GM21447 (cell line): ENCODE measurements around the gene NFIC.

Source experiments
- ATAC-seq: cut with Tn5 transposase; IDR thresholded peaks from one replicate; pipeline ENCODE4 v1.9.1; 2021; ENCODE audit not compliant: unreplicated experiment

NFIC gene

DNA sequence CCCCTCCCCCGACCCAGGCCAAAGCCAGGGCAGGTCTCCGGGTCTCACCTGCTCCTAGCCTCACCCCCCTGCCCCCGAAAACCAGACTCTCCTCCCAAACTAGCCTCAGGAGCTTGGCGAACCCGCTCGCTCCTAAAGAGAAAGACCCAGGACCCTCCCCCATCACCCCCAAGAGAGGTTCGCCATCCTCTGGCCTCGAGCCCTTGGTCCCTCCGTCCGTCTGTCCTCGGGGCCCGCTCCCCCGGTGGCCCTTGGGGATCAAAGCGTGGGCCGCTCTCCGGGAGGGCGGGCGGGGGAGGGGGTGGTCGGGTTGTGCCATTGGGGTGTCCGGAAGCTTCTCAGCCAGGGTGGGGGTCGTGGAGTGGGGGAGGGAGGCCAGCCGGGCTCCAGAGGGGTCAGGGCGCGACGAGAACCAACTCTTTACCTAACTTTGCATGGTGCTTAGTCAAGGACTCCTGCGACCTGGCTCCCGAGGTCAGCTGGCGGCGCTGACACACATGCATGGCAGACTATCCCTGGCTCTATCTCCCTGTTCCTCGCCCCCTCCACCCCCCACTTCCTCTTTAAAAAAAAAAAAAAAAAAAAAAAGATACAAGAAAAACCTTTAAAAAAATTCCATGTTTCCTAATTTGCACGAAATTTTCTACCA lies 98.3 kb downstream of the NFIC start:
- ATAC-seq = no peak

DNA sequence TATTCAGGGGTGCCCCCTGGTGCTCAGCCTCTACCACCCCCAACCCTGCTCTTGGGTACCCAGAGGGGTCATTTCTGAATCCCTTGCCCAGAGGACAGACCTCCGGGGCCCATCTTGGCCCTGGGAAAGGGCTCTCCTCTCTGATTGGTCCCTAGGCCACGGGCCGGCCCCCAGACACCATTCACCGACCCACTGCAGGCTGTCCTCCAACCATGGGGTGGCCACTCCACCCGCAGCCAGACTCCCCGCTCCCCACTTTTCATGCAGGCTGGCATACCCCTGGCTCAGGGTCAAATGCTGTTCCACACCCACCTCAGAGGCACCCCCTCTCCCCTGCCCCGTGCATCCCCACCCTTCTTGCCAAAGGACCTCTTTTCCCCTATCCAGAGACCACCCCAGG lies 99.2 kb downstream of the NFIC start:
- ATAC-seq = no peak

GRCh38 chr19:3466635-3467034 lies 100.3 kb downstream of the NFIC start:
- ATAC-seq = no peak

DNA sequence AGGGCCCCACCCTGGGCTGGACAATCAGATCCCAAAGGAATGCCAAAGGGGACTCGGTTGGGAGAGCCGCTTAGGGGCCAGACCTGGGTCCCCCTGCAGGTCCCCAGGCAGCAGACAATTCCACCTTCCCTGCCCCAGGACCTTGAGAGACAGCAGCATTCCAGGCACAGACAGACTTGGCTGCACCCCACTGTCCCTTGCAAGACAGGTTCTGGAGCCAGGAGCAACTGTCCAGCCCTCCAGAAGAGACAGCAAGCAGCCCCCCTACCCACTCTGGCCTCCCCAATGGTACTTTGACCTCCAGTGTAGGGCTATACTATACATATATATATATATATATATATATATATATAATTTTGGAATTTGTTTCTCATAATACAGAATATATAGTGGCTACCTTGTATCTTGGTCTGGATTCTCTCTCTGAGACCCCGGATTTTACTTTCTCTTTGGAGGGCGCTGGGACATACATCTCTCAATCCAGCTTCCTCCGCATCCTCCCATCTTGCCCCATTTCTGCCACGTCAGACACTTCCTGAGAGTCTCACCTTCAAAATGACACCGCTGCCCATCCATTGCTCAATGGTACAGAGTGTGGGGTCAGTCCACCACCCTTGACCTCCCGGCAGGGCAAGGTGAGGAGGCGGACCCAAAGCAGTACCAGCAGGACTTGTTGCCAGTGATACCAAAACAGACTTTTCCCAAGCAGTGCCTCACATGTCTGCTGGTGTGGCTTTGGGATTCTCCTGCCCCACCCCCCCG lies 101.2 kb downstream of the NFIC start:
- ATAC-seq = no peak

DNA sequence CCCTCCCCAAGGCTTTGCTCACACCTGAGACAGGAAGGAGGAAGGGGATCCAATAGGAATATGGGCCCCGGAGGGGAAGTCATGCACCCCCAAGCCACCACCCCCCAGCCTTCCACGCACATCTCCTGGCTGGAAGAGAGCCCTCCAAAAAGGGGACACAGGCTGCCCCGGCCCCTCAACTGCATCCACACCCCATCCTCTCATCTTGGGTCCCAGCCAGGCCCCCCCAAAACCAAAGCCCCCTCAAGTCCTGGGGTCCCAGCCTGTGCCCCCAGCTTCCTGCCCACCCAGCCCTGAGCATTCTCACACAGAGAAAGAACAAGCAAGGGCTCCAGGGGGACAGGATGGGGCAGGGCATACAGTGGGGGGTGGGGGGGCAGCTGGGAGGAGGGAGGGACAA lies 101.8 kb downstream of the NFIC start:
- no peak for ATAC-seq

GRCh38 chr19:3469638-3470499 lies 103.5 kb downstream of the NFIC start:
- no peak for ATAC-seq

- no peak for ATAC-seq
These were observed 104.2 kb downstream of the NFIC start for GRCh38 chr19:3470500-3471128.

- ATAC-seq = no peak
These were observed 105.7 kb downstream of the NFIC start for GRCh38 chr19:3471954-3472655.

- ATAC-seq = no peak
These were observed 107.6 kb downstream of the NFIC start for GRCh38 chr19:3474010-3474409.

DNA sequence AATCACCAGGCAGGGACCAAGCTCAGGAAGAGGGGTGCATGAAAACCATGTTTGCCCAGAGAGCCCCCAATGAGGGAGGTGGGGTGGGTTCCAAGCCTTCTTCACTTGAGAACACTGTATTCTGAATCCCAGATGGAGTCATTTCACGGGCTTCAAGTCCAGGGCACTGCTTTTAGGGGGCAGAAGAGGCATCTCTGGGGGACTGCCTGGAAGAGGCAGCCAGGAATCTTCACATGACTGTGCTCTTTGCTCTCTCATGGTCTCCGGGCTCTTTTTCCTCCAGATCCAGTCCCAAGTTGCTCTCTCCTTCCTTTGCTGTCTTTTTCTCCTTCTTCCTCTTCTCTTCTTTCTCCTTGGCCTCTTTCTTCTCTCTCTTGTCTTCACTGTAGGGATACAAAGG lies 108.2 kb downstream of the NFIC start:
- no peak for ATAC-seq

GRCh38 chr19:3475449-3475848 lies 109.1 kb downstream of the NFIC start:
- ATAC-seq = no peak

GRCh38 chr19:3476830-3477229 lies 110.4 kb downstream of the NFIC start:
- no peak for ATAC-seq

DNA sequence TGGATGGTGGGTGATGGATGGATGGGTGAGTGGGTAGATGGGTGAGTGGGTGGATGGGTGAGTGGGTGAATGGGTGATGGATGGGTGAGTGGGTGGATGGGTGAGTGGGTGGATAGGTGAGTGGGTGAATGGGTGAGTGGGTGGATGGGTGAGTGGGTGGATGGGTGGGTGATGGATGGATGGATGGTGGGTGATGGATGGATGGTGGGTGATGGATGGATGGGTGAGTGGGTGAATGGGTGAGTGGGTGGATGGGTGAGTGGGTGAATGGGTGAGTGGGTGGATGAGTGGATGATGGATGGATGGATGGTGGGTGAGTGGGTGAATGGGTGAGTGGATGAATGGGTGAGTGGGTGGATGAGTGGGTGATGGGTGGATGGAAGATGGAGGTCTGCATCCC lies 111.1 kb downstream of the NFIC start:
- ATAC-seq = no peak

- no peak for ATAC-seq
These were observed 111.6 kb downstream of the NFIC start for GRCh38 chr19:3477951-3478350.

DNA sequence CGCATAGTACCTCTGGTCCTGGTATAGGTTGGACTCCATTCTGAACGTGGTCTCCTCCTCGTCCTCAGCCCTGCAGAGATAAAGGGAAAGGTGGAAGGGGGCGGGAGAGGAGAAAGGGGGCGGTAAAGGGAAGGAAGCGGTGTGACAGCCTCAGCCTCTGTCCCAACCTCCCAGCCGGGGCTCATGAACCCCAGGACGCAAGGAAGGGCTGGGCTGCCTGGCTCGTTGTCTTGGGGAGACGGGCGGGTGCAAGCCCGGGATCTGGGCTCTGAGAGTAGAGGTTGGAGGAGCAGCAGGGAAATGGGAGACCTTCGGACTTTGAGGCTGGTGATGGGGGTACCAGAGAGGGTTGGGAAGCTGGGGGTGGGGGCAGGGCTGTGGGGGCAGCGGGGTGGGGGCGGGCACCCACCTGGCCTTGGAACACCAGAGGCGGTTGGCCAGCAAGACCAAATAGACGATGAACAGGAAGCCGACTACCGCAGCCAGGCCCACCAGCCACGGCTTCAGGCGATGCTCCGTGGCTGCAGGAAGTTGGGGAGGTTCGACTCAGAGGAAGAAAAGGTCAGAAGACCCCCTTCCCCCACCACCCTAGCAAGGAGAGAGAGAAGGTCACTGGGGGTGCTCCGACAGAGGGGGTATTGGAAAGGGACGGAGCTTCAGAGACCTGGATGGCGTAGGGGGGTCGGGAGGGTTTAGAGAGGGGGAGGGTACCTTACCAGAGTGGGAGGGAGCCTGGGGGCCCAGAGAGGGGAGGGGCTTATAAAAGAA lies 112.2 kb downstream of the NFIC start:
- ATAC-seq = no peak

DNA sequence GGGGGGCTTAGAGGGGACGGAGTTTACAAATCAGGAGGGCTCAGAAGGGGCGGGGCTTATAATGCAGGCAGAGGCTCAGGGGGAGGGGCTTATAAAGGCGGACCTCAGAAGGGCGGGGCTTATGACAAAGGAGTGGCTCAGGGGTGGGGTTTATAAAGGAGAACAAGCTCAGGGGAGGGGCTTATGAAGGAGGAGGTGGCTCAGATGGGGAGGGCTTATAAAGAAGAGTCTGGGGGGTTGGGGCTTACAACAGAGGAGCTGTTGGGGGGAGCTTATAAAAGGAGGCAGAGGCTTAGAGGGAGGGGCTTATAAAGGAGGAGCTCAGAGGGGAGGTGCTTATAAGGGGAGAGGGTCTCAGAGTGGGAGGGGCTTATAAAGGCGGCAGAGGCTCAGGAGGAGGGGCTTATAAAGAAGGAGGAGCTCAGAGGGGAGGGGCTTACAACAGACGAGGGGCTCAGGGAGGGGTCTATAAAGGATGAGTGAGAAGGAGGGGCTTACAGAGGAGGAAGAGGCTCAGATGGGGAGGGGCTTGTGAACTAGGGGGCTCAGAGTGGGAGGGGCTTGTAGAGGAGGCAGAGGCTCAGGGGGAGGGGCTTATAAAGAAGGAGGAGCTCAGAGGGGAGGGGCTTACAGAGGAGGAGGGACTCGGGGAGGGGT lies 112.9 kb downstream of the NFIC start:
- ATAC-seq = no peak

- no peak for ATAC-seq
These were observed 113.4 kb downstream of the NFIC start for GRCh38 chr19:3479834-3480215.

GRCh38 chr19:3480383-3481091 lies 114.2 kb downstream of the NFIC start, which contains the start of gene SMIM24:
TSS of gene SMIM24 (minus strand) at chr19:3480525. CDS start at chr19:3480463, 62 bp downstream.
- no peak for ATAC-seq
